ENCODE results near the gene TMEM220.
"Not testable (repeated sequence)": the region's sequence is repeated elsewhere in the genome, so short reads cannot be mapped to it uniquely, and the experiment has no call there.

TMEM220 gene

GRCh38 chr17:10754861-10755591 lies 25.2 kb upstream of the TMEM220 start:
- no peak for DNase-seq

GRCh38 chr17:10754109-10754508 lies 24.3 kb upstream of the TMEM220 start:
- DNase-seq, result peak; percentile 9

- DNase-seq, result no peak
Observed at GRCh38 chr17:10752696-10753095, 22.9 kb upstream of the TMEM220 start.

DNA sequence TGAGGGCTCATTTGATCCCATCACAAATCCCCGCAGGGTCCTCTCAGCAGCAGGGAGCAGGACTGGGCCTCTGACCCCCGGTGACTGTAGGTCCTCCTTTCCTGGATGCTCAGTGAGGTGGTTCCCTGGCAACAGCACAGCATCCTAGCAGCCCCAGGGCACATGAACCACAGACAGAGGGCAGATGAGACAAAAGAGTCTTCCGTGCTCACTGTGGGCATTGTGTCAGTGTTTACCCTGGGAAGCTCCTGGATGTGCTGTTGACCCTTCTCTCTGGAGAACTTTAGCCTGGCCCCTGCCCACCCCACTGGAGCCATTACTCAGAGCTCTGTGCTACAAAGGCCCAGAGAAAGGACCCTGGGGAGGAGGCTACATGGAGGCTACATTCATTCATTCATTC lies 21.7 kb upstream of the TMEM220 start:
- no peak for DNase-seq

GRCh38 chr17:10750210-10750609 lies 20.4 kb upstream of the TMEM220 start:
- no peak for DNase-seq

DNA sequence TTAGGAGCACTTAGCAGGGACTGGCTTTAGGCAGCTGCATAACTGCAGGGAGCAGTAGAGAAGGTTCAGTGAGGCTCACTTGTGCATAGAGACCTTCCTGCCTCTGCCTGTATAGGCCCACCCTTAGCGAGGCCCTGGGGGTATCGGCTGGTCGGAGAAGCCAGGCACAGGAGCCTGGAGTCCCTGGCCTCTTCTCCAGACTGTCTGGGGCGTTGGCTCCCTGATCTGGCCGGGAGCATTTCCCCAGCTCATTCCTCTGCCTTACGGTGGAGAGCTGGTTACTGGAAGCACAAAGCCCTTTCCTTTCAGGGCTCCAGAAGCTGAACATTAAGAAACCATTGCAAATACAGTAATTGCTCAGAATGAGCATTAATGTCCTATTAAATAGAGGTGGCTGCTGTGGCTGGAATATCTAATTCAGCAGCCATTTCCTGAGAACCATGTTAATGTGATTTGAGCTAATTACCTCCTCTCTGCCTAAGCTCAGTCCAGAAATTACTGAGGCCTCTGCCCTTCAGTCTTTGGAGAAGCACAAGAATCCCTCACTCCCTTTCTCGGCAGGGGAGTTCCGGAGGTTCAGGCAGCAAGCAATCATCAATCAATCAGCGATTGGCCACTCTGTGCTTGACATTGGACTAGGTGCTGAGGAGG lies 18.8 kb upstream of the TMEM220 start:
- no peak for DNase-seq

- no peak for DNase-seq
Observed at GRCh38 chr17:10745231-10745630, 15.4 kb upstream of the TMEM220 start.

DNA sequence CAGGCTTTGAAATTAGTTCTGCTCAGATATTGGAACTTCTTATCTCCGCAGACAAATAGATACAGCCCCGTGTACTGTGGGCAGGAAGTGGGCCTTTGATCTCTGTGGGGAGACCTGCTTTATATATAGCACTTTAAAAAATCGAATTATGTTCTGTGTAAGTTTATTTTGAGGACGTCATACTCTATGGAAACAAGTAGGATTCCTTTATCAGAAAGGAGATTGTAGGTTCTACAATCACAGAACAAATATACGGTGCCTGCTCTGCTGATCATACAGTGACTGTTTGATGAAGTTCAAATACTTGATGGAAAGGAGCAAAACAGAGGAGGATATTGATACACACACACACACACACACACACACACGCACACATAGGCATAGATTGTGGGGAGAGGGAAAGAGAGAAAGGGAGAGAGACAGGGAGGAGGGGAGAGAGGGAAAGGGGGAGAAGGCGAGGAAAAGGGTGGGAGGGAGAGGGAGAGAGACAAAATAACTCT lies 14.7 kb upstream of the TMEM220 start:
- no peak for DNase-seq

DNA sequence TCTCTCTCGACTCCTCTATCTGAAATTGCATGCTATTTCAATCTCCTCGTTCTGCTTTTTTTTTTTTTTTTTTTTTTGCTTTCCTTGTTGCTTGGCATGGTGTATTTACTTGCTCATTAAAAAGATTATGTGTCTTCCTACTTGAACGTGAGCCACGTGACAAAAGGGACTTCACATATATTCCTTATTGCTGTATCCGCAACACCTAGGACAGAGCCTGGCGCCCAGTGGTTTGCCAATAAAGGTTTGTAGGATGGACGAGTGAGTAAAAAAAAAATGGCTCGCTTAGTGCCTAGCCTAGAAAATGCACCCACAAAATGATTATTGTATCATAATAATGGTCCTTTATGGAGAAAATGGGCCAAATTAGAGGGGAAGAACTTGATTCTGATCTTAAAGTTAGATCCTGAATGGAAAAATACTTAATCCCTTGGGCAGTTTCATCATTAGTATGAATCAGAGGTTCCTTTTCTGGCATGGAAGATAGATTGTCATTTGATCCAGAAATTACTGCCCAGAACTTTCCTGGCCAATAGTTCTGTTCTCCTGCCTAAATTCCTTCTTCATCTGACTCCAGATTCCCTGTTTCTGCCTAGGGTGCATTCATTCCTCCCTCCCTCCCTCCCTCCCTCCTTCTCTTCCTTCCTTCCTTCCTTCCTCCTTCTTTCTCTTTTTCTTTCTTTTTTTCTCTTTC lies 13.6 kb upstream of the TMEM220 start:
- no peak for DNase-seq

DNA sequence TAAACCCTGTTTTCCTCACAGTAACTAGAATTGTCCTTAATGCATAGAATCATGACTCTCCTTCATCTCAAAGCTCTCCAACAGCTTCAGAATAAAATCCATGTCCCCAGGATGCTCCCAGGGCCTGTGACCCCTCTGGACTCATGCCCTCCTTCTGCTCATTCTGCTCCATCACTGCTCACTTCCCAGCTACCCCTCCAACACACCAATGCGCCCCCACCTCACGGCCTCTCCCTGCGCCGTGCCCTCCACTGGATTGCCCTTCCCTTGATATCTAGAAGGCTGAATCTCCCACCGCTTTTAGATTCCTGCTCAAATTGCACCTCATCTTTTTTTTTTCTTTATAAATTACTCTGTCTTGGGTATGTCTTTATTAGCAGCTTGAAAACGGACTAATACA lies 12.6 kb upstream of the TMEM220 start:
- no peak for DNase-seq

- no peak for DNase-seq
Observed at GRCh38 chr17:10741416-10742135, 11.8 kb upstream of the TMEM220 start.

DNA sequence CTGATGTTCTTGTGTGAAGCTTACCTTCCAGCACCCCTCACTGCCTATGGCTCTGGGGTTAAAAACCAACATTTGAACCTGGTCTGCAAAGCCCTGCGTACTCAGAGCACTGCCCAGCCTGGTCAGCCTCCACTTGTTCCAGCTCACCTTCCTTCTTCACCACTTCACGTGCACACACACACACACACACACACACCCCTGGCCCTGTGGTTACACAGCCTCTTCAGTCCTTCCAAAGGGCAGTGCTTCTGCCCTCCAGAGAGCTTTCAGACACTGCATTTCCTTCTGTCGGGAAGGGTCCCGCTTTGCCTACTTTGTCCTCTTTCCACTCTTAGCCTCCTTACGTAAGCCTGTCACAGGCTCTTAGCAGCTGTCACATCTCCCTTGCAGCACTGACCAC lies 9.6 kb upstream of the TMEM220 start:
- DNase-seq, result no peak

- no peak for DNase-seq
Observed at GRCh38 chr17:10738521-10739258, 8.9 kb upstream of the TMEM220 start.

- DNase-seq, result no peak
Observed at GRCh38 chr17:10737736-10738135, 7.9 kb upstream of the TMEM220 start.

- DNase-seq, result peak; percentile 56
Observed at GRCh38 chr17:10737168-10737622, 7.4 kb upstream of the TMEM220 start.

GRCh38 chr17:10735821-10736220 lies 6.0 kb upstream of the TMEM220 start:
- DNase-seq, result no peak

- DNase-seq, result no peak
Observed at GRCh38 chr17:10735251-10735650, 5.4 kb upstream of the TMEM220 start.

GRCh38 chr17:10733666-10734065 lies 3.8 kb upstream of the TMEM220 start:
- no peak for DNase-seq

DNA sequence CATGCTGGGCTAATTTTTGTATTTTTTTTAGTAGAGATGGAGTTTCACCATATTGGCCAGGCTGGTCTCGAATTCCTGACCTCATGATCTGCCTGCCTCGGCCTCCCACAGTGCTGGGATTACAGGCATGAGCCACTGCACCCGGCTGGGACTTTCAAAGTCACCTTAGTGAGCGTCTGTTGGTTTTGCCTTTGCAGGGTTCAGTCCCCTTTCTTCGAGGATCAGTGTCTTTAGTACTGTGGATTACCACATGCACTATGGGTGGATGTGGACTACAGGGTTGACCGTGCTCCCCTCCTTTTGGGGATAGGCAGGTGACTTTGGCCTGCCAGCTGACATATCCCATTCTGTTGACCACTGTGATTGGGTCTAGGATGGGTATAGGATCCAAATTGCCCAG lies 2.3 kb upstream of the TMEM220 start:
- not testable (repeated sequence) for DNase-seq

DNA sequence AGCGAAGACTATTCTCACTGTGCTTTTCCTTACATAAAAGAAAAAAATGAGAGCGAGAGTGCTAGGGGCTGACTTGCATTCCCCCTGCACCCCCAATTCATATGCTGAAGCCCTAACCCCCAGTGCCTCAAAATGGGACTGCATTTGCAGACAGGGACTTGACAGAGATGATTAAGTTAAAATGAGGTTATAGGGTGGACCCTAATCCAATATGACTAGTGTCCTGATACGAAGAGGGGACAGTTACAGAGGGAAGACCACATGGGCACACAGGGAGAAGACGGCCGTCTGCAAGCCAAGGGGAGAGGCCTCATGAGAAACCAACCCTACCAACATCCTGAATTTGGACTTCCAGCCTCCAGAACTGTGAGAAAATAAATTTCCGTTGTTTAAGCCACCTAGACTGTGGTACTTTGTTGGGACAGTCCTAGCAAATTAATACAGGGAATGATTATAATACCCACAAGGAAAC lies 1.6 kb upstream of the TMEM220 start:
- no peak for DNase-seq

DNA sequence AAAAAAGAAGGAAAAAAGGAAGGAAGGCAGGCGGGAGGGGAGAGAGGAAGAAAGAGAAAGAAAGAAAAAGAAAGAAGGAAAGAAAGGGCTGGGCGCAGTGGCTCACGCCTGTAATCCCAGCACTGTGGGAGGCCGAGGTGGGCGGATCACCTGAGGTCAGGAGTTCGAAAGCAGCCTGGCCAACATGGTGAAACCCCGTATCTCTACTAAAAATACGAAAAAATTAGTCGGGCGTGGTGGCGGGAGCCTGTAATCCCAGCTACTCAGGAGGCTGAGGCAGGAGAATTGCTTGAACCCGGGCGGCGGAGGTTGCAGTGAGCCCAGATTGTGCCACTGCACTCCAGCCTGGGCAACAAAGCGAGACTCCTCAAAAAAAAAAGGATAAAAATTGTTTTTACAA lies 424 bp upstream of the TMEM220 start:
- not testable (repeated sequence) for DNase-seq

DNA sequence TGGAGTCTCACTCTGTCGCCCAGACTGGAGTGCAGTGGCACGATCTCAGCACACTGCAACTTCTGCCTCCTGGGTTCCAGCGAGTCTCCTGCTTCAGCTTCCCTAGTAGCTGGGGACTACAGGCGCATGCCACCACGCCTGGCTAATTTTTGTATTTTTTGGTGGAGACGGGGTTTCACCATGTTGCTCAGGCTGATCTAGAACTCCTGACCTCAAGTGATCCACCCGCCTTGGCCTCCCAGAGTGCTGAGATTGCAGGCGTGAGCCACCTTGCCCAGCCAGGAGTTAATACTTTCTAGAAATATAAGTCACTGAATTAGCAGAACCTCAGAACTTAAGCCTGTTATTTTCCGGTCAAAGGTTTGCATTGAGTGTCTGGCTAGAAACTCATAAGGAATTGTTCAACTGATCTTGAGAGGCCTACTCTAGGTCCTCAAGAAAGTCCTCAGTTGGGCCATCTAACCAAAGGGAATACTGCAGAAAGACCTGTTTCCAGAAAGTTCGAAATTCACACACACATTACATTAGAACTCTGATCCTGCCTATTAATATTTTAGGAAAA lies 1.4 kb downstream of the TMEM220 start:
- no peak for DNase-seq
